HL-60 (cell line): ENCODE measurements around the gene IRF6.

ENCODE experiments used
- CTCF ChIP-seq: IDR thresholded peaks from one replicate; pipeline ENCODE4 v1.5.1; 2011; ENCODE audit warnings: low read length, control low read depth, inconsistent platforms; ENCODE audit not compliant: insufficient read depth
- POLR2AphosphoS5 ChIP-seq: IDR thresholded peaks from 2 replicates; pipeline ENCODE4 v1.6.1; 2012; ENCODE audit warnings: low read depth
- REST ChIP-seq: IDR thresholded peaks from 2 replicates; pipeline ENCODE4 v1.6.1; 2012; ENCODE audit warnings: low read depth; ENCODE audit not compliant: insufficient replicate concordance
- SPI1 ChIP-seq: IDR thresholded peaks from 2 replicates; pipeline ENCODE4 v1.6.1; 2012; ENCODE audit warnings: low read depth, mild to moderate bottlenecking, borderline replicate concordance

GRCh38 chr1:209749670-209750323 is 56.1 kb downstream of the IRF6 start:
- no peak for TF ChIP-seq REST
- no peak for TF ChIP-seq SPI1
- TF ChIP-seq CTCF, result no peak
- TF ChIP-seq POLR2AphosphoS5, result no peak
